Upper lobe of right lung (tissue), 1 donor: Measurements from ENCODE around the gene ZCCHC2. TPM values are rescaled to one million over a fixed set of nuclear protein-coding genes. Genes with fewer than 3 reads are reported as not detected.

ENCODE experiments used
- ATAC-seq: fragments of 200-7000 bp; cut with Tn5 transposase; one replicate; pipeline ENCODE4 v1.9.1; 2020; ENCODE audit warnings: mild to moderate bottlenecking, moderate library complexity
- DNase-seq: peaks from one replicate; pipeline ENCODE4 v3.0.0-alpha.2; 2020
- H3K27ac ChIP-seq: fragments of 200-600 bp; one replicate; pipeline ENCODE4 v1.8.0; 2022
- H3K27me3 ChIP-seq: fragments of 200-600 bp; one replicate; pipeline ENCODE4 v1.8.0; 2022; ENCODE audit warnings: mild to moderate bottlenecking
- H3K36me3 ChIP-seq: fragments of 200-600 bp; one replicate; pipeline ENCODE4 v1.8.0; 2022
- H3K4me1 ChIP-seq: fragments of 200-600 bp; one replicate; pipeline ENCODE4 v1.8.0; 2022
- H3K4me3 ChIP-seq: fragments of 200-600 bp; one replicate; pipeline ENCODE4 v1.8.0; 2022; ENCODE audit warnings: mild to moderate bottlenecking
- H3K9me3 ChIP-seq: fragments of 200-600 bp; one replicate; pipeline ENCODE4 v1.8.0; 2022
- intact Hi-C: fragments of 100-400 bp; cut with DNase I; formaldehyde crosslinking; loops from one replicate; pipeline ENCODE4 v1.11.0; 2022
- total RNA-seq: library from RNA; stranded (reverse); fragmentation: NEBNext Ultra II Directional; extraction: Animal tissue kit (Norgen Biotek cat#: 25700); gene quantifications from one replicate; pipeline ENCODE4 v1.2.1, GENCODE V29; 2021
- TF ChIP-seq, protein P1 (sequence below): fragments of 200-600 bp; IDR thresholded peaks from one replicate; pipeline ENCODE4 v1.8.0; 2022; ENCODE audit warnings: antibody characterized with exemption
- donor health status: DM: no; HTN: yes; CAD: no; lungs with severe emphysema.

ZCCHC2 gene
- total RNA-seq, 1 donor from 2014 or later: 36.6 TPM

DNA sequence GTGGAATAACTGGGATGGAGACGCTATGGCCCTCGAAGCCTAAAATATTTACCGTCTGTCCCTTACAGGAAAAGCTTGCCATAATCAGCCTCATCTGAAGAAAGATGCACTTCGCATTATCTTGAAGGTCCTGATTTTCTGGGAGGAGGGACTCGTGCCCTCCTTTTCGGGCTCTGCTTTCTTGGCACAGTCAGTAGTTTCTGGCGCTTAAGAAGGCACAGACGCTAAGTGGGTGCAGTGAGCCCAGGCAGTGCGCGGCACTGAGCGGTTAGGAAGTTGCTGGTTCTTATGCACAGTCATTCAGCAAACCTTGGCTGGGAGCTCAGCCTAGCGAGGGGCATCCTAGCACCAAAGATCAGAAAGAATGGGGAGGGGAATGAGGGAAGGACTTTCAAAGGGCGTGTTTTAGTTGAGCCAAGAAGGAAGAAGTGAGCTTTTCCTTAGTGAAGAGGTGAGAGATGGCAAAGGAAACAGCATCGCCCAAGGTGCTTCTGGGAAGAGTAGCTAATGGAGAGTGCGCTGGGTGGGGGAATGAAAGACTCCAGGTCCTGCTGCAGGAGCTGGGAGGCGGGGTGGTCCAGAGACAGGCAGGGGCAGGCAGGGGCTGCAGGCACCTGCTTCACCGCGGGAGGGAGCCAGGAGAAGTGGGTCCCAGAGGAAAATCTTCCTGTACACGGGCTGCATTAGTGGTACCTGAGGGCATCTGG is 64.1 kb downstream of the ZCCHC2 start:
- Histone ChIP-seq H3K36me3 (no peaks in the 10 kb centered on the region), H3K27ac (no peak overlapping the region), H3K4me1 (peaks cover 18% of the 10 kb centered on the region), H3K27me3 (no peaks in the 10 kb centered on the region), H3K4me3 (no peak overlapping the region), H3K9me3 (no peaks in the 10 kb centered on the region)
- ATAC-seq (no peak), DNase-seq (no peak)
- intact Hi-C loops: no loop called here
- TF ChIP-seq, protein P1, sequence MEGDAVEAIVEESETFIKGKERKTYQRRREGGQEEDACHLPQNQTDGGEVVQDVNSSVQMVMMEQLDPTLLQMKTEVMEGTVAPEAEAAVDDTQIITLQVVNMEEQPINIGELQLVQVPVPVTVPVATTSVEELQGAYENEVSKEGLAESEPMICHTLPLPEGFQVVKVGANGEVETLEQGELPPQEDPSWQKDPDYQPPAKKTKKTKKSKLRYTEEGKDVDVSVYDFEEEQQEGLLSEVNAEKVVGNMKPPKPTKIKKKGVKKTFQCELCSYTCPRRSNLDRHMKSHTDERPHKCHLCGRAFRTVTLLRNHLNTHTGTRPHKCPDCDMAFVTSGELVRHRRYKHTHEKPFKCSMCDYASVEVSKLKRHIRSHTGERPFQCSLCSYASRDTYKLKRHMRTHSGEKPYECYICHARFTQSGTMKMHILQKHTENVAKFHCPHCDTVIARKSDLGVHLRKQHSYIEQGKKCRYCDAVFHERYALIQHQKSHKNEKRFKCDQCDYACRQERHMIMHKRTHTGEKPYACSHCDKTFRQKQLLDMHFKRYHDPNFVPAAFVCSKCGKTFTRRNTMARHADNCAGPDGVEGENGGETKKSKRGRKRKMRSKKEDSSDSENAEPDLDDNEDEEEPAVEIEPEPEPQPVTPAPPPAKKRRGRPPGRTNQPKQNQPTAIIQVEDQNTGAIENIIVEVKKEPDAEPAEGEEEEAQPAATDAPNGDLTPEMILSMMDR: no peak

DNA sequence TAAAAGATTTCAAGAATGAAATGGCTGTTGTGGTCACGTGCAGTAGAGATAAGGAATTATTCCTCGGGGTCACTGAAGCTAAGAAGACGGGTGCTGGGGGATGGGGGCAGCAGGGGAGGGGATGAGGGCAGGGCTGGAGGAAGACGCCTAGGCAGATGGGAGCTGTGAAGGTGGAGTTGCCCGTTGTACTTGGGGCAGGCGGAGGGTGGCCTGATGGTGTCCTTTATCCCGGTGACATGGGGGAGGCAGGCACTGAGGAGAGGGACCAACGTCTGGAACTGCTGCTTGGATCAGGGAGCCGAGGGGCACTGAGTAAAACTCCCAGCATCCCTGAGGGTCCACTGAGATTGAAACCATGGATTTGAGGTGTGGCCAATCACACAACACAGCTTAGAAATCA is 64.9 kb downstream of the ZCCHC2 start:
- intact Hi-C loops: no loop called here
- no peak for DNase-seq

DNA sequence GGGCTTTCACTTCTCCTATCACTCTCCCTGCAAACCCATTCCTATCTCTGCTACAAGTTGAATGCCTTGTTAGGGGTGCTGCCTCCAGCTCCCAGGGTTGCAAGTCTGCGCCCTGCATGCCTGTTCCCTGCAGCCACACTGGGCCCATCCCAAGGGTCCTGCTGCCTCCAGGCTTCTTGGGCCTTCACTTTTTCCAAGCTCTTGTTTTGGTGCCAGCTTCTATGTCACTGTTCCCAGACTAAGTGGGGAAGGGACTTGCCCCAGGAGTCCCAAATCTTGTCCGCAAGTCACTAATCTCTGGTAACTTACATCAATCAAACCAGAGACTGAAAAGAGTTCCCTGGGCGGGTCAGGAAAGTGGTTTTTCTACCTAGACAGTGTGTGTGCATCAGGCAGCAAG is 65.4 kb downstream of the ZCCHC2 start:
- Histone ChIP-seq H3K4me3 (no peak overlapping the region), H3K4me1 (peaks cover 18% of the 10 kb centered on the region), H3K27me3 (no peaks in the 10 kb centered on the region), H3K27ac (no peak overlapping the region), H3K9me3 (no peaks in the 10 kb centered on the region), H3K36me3 (no peaks in the 10 kb centered on the region)
- no peak for ATAC-seq
- TF ChIP-seq, protein P1: no peak
- intact Hi-C loops: no loop called here
- DNase-seq: no peak

More for the DNA sequence above, 64.9 kb downstream of the ZCCHC2 start:
- no peaks in the 10 kb centered on the region for H3K27me3 ChIP-seq
- H3K9me3 ChIP-seq: no peaks in the 10 kb centered on the region
- no peak for ATAC-seq
- no peak overlapping the region for H3K4me3 ChIP-seq
- no peaks in the 10 kb centered on the region for H3K36me3 ChIP-seq
- TF ChIP-seq, protein P1: no peak
- H3K27ac ChIP-seq: no peak overlapping the region
- peaks cover 18% of the 10 kb centered on the region for H3K4me1 ChIP-seq

DNA sequence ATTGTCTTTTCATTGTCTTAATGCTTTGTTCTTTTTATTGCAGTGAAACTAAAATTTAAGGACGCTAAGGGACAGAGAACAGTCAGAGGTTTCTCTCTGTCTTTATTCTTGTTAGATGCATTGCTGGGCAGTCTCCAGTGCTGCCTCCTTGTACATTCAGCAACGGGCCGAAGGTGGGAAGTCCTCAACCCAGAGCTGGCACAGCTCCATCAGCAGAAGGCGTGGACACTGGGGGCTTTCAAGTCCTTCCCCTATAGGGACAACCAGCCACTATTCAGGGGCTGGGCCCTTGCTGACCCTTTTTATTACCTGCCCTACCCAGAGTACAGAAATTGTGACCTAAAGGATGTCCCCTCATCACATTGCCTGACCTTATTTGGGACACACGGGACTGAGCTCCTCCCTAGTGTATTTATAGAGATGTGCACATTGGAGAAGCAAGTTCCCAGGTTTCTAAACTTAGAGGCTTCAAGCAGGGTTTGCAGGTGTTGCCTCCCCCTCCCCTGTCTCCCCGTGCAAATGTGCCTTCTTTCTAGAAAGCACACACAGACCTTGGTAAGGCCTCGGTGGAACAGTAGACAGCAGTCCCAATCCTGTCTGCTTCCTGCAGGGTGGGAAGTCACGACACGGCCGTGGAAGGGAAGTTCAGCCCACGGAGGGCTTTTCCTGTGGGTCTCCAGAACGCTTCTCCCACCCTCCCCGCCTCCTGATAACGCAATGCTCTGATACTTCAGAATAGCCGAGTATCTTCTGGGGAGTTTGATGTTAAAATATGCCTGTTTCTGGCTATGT is 68.2 kb downstream of the ZCCHC2 start:
- TF ChIP-seq, protein P1: no peak
- ATAC-seq: peak; percentile 13
- no peak overlapping the region for H3K4me3 ChIP-seq
- peaks cover 10% of the 10 kb centered on the region for H3K27me3 ChIP-seq
- H3K27ac ChIP-seq: no peak overlapping the region
- H3K36me3 ChIP-seq: no peaks in the 10 kb centered on the region
- no peak for DNase-seq
- no peaks in the 10 kb centered on the region for H3K9me3 ChIP-seq
- intact Hi-C loops: no loop called here
- peaks cover 8% of the 10 kb centered on the region for H3K4me1 ChIP-seq

DNA sequence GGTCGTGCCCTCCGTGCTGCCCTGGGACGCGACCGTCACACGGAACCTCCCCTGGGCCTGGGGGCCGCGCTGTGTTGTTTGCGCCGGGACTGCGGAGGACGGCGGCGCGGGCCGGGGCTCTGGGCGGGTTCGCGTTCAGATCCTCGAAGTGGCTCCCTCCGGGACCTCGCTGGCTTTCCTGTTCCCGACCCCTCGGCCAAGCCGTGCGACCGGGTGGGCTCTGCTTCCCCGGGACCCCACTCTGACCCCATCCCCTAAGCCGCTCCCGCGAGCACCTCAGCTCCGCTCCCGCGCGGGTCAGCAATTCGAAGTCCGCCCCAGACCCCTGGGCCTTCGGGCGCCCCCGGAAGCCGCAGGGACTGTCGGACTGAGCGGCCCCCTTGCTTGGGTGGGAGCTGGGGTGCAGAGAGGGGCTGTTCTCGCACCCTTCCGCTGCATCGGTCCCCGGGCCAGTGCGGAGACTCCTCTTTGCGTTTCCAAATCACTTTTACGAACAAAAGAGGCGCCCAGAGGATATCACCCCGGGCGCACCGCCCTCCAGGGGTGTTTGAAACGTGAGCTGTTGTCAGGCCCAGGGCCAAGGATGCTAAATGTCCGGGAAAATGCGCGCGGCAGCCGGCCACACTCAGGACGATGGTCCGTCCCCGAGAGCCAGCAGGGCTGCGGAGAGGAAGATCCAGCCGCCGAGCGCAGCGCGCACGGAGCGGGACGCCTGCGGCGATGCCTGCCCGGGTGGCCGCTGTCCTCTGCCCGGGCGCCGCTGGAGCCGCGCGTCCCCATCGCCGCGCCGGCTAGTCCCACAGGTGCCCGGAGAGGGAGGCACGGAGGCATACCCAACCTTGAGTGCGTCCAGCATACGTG is 73.5 kb downstream of the ZCCHC2 start:
- no peak overlapping the region for H3K27ac ChIP-seq
- no peak for DNase-seq
- H3K4me3 ChIP-seq: peak overlapping the region; percentile 35
- TF ChIP-seq, protein P1: no peak
- ATAC-seq: peak; percentile 55
- no peaks in the 10 kb centered on the region for H3K36me3 ChIP-seq
- peaks cover 50% of the 10 kb centered on the region for H3K27me3 ChIP-seq
- intact Hi-C loops: no loop called here
- peaks cover 18% of the 10 kb centered on the region for H3K4me1 ChIP-seq
- no peaks in the 10 kb centered on the region for H3K9me3 ChIP-seq
